HCEC 1CT (cell line): ENCODE data around the gene ARAP1.

Experiments used
- DNase-seq: peaks from one replicate; pipeline ENCODE4 v3.0.0-alpha.2; 2017

Gene ARAP1

GRCh38 chr11:72741849-72742512, 10.2 kb downstream of the ARAP1 start:
- no peak for DNase-seq

DNA sequence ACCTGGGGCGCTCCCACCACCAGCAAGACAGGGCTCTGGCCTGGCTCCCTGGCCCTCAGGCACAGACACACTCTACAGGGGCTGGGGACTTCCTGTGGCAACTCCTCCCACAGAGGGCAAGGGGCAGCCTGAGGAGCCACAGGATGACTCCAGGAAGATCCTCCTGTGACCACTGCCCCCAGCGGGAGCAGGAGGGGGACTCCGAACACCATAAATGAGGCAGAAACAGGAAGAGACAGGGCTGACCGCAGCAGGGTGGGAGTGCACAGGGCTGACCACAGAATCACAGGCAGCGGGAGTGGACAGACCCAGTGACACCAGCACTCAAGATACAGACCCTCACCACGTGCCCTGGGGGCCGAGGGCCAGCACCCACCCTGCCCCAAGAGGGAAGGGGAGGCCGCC, 10.8 kb downstream of the ARAP1 start:
- no peak for DNase-seq

GRCh38 chr11:72740562-72741428, 11.4 kb downstream of the ARAP1 start:
- no peak for DNase-seq

GRCh38 chr11:72740060-72740424, 12.2 kb downstream of the ARAP1 start:
- DNase-seq, result no peak

DNA sequence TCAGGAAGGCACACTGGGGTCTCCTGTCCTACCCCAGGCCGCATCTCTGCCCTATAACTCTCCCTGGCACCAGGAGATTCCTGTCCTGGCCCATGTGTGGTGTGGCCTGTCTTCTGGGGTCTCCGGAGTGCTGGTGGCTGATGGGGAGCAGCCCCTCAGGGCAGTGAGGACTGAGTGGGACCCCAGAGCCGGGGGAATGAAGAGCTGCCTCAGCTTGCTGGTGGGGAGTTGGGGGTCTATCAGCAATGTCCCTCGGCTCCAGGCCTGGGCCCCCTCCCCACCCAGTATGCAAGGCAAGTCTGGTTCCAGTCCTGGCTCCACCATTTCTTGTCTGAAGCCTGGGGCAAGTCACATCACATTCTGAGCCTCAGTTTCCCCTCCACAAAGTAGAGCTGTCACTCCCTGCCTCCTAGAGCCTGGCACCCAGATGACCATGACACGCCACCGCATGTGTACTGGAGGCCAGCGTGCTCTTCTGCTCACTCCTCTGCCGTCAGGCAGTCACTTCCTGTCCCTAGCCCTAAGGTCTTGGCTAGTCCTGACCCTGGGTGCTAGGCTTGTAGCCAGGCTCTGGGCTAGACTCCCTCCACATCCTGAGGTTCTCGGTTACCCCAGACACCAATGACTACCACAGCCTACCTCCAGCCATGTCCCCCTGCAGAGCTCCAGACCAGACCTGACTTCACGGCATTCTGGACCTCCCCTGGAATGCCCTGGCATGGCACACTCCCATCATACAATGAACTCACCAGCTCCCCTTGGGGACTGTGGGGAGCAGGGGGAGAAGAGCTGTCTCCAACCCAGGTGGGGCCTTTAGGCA, 12.8 kb downstream of the ARAP1 start:
- DNase-seq, result no peak

DNA sequence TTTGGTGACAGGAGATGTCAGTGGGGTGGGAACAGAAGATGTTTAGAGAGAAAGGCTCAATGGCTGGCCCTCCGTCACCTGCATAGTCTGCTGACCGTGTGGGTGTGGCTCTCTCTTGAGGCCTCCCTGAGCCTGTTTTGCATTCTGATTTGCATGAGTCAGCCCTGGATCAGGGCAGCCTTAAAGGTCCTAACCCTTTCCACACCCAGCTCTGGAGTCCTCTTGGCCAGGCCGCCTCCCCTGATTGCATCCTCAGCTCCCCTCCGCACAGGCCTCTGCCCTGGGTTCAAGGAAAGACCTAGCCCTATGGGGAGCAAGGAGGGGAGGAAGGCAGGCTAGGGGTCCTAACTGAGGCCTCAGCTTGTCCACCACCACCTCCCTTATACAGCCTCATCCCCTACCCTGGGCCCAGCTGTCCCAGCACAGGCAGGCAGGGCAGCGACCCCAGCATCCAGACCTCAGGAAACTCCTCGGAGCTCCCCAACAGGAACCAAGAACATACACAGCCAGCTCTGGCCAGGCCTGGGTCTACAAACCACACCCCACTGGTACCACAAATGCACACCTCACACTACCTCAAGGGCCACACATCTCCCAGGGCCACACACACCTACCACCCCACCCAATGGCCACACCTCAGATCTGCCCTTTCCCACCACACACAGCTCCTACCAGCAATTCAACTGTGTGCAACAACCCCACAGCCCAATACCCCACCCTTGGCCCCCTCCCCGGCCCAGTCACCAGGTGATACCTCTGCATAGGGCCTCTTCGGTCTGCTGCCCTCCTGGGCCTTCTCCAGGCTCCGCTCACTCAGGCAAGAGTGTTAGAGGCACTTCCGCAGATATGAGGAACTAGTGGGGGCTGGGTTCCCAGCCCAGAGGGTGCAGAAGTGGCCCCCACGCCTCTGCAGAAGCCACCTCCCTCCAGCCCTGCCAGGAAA, 13.7 kb downstream of the ARAP1 start:
- DNase-seq, result peak; percentile 76

DNA sequence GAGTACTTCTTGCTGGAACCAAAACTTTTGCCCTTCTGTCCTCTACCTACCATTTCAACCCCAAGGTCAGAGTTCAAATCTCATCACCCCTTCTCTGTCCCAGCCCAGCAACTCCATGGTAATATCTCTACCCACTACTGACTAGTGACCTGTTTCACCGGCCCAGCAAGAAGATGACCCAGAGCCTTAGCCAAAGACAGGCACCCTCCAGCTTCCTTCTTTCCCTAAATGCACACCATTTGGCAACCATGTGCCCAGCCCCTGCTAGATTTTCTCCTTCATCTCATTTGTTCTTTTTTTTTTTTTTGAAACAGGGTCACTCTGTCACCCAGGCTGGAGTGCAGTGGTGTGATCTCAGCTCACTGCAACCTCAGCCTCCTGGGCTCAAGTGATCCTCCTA, 14.9 kb downstream of the ARAP1 start:
- DNase-seq, result no peak

DNA sequence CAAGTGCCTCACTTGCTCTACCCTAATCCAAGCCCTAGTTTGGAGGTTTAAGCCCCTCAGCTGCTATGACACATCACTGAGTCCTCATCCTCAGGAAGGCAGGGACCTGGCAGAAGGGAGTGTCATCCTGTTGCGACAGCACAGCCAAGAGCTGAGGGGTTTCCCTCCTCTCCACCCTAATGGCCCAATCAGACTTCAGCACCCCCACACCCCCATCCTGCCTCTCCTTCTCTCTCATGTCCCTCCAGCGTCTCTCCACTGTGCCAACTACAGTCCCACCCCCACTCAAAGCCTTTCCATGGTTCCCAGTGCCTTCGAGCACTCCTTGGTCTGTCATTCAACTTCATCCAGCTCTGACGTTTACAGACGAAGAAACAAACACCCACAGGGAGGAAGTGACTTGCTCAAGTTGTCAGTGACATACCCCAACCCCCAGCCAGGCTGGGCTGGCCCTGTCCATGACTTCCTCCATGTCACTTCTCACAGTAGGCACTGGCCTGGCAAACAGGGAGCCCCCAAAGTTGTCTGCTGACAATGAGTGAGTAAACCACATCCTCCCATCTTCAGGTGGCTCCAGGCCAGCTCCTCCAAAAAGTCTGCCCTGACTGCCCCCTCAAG, 15.6 kb downstream of the ARAP1 start:
- DNase-seq, result peak; percentile 80

DNA sequence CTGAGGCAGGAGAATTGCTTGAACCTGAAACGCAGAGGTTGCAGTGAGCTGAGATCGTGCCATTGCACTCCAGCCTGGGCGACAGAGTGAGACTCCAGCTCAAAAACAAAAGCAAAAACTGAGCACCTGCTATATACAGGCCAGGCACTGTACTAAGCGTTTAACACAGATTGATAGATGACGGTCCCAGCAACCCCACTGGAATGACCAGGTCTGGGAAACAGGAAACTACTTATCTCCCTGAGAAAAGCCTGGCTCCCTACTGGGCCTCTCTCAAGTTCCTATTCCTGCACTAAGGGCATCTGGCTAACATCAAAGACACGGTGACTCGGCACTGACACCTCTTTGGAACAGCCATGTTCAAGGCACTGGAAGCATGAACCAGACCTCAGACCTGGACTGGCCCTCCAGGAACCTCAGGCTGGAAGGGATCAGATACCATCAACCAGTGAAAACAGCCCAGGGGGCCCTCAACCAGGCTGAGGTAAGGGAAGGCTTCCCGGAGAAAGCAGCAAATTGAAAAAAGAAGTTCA, 16.6 kb downstream of the ARAP1 start:
- peak; percentile 68 for DNase-seq

DNA sequence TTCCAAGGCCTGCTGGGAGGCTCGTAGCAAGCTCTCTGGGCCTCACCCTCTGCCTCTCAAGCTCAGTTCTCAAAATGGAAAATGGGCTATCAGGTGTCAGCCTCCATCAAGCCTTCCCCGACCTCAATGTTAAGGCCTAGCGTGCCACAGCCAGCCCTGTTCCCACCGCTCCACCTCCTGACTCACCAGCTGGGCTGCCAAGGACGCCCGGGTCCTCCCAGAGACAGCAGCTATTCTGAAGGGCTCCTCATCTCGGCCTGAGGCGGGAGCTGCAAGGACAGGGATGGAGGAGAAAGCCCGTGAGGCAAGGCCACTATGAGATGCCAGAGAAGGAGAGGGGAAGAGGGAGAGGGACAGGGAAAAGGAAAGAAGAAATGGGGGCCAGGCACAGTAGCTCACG, 19.9 kb downstream of the ARAP1 start:
- no peak for DNase-seq

DNA sequence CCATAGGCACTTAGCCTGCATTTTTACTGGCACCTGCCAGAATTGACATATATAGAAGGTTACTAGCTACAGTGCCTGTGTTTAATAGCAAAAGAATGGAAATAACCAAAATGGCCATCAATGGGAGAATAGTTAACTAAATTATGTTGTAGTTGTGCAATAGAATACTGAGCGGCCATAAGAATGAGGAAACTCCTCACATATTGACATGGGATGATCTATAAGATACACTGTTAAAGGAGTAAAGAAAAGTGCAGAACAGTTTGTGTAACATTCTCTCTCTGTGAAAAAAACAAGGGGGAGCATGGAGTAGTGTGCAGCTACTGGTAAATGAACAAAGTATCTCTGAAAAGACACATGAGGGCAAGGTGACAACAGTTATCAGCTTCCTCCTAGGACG, 21.5 kb downstream of the ARAP1 start:
- DNase-seq, result no peak

- no peak for DNase-seq
These were observed 22.0 kb downstream of the ARAP1 start for GRCh38 chr11:72730243-72730642.

- no peak for DNase-seq
These were observed 24.7 kb downstream of the ARAP1 start for GRCh38 chr11:72727521-72727920.

DNA sequence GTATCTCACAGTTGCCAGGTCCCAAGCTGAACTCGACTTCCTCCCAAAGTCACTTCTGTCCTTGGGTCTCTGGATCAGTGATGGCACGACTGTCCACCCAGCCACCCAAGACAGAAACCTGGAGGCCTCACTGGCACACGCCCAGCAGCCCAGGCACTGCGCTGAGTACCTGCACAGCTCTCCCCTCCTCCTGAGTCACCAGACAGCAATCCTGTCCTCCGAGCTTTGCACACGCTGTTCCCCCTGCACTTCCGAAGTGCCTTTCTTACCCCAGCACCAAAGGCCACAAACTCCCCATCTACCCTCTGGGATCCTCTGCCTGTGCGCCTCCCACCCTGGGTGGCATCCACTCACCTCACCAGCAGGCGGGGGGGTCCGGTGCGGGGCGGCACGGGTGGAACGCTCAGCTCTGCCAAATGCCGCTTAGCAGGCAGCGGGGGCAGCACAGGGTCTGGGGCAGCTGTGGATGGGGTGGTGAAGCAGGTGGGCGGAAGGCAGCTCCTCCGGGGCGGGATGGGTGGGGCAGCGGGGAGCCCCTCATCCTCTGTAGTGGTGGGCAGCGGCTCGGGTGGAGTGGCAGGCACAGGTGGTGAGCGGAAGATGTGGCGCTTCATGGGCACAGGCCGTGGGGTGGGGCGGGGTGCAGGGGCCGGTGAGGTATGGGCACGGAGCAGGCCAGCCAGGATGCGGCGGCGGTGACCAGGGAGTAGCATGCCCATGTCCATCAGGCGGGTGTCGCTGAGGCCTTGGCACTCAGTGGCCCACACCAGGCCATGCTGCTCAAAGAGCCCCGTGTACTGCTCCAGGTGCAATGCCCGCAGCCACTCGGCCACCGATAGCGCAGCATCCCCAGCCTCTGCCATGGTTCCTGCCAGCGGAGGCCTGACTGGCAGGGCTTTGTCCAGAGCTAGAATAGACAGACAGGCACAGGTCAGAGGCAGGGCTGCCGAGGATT, 25.7 kb downstream of the ARAP1 start:
- no peak for DNase-seq

- DNase-seq, result no peak
These were observed 26.5 kb downstream of the ARAP1 start for GRCh38 chr11:72725724-72726028.

GRCh38 chr11:72724851-72725723, 27.1 kb downstream of the ARAP1 start:
- DNase-seq, result peak; percentile 68

- DNase-seq, result no peak
These were observed 28.1 kb downstream of the ARAP1 start for GRCh38 chr11:72724021-72724551.

DNA sequence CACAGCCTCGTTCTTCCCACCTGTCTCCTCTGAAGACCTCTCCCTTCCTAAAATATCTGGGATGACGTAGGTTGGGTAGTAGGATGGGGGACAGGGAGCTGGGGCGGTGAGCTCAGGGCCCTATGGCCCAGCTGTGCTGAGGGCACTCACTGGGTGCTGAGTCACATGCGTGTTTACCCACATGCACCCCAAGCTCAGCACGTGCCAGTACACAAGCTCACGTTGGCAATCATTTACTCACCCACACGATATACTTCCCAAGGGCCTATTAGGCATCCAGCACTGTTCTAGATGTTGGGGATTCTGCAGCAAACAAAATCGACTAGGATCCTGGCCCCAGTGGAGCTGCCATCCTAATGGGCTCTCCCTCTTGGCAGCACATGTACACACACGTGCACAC, 28.7 kb downstream of the ARAP1 start:
- DNase-seq, result no peak

- peak; percentile 85 for DNase-seq
These were observed 30.0 kb downstream of the ARAP1 start for GRCh38 chr11:72722050-72722748.
